MCF 10A (cell line): Measurements from ENCODE around the gene HOXB5. TPM values are rescaled to one million over a fixed set of nuclear protein-coding genes. Genes with fewer than 3 reads are reported as not detected.

ENCODE experiments used
- BruUV-seq: library from RNA; stranded (reverse); fragments of 400-500 nt; replicated peaks from 2 replicates; lab custom pipeline; 2021; lab: Mats Ljungman, UMichigan
- CTCF ChIA-PET: fragments of 300-600 bp; sonication (Branson Sonifier 250); formaldehyde crosslinking; extraction: SDS; loops from one replicate; lab custom pipeline; 2021; ENCODE audit warnings: antibody characterized with exemption, inconsistent platforms; lab: Yijun Ruan, JAX
- POLR2A ChIA-PET: fragments of 300-600, 350-650 bp; sonication (Branson Sonifier 250); formaldehyde crosslinking; extraction: SDS; loops from one replicate; lab custom pipeline; 2020; ENCODE audit warnings: antibody characterized with exemption, inconsistent platforms; lab: Yijun Ruan, JAX
- DNase-seq: peaks from one replicate; pipeline ENCODE4 v3.0.0-alpha.2; 2018; ENCODE audit not compliant: unreplicated experiment
- H3K27ac Mint-ChIP-seq: one replicate; pipeline ENCODE4 v1.8.0; 2022; ENCODE audit warnings: mild to moderate bottlenecking, low read depth, mixed read lengths; ENCODE audit not compliant: unreplicated experiment
- H3K27me3 Mint-ChIP-seq: one replicate; pipeline ENCODE4 v1.8.0; 2022; ENCODE audit warnings: mixed read lengths; ENCODE audit not compliant: insufficient read depth, unreplicated experiment
- H3K36me3 Mint-ChIP-seq: one replicate; pipeline ENCODE4 v1.8.0; 2022; ENCODE audit warnings: mild to moderate bottlenecking, moderate library complexity, mixed read lengths; ENCODE audit not compliant: insufficient read depth, unreplicated experiment
- H3K4me1 Mint-ChIP-seq: one replicate; pipeline ENCODE4 v1.8.0; 2022; ENCODE audit warnings: mixed read lengths; ENCODE audit not compliant: insufficient read depth, unreplicated experiment
- H3K4me3 Mint-ChIP-seq: one replicate; pipeline ENCODE4 v1.8.0; 2022; ENCODE audit warnings: mild to moderate bottlenecking, moderate library complexity, mixed read lengths; ENCODE audit not compliant: unreplicated experiment
- H3K9me3 Mint-ChIP-seq: one replicate; pipeline ENCODE4 v1.8.0; 2022; ENCODE audit warnings: mixed read lengths; ENCODE audit not compliant: unreplicated experiment
- intact Hi-C: fragments of 100-400 bp; cut with micrococcal nuclease; formaldehyde crosslinking; loops from 2 replicates; pipeline ENCODE4 v1.14.1; 2022
- total RNA-seq: library from RNA; stranded (reverse); gene quantifications from 2 replicates; pipeline ENCODE4 v1.2.3, GENCODE V29; 2022
- TF ChIP-seq, protein P1 (sequence below): fragments of 200-600 bp; IDR thresholded peaks from one replicate; pipeline ENCODE4 v1.8.0; 2022; ENCODE audit warnings: antibody characterized with exemption, mild to moderate bottlenecking; ENCODE audit not compliant: unreplicated experiment

HOXB5 gene
- total RNA-seq, 1 experiment from 2014 or later: not detected

GRCh38 chr17:48558057-48558830 lies 35.3 kb downstream of the HOXB5 start:
- intact Hi-C loops: no loop called here
- H3K4me1 Mint-ChIP-seq: peaks cover 17% of the 10 kb centered on the region
- CTCF ChIA-PET: no interaction called here
- POLR2A ChIA-PET: interaction anchor here (0.7 kb wide), 1 partner anchor 11 kb away, joined by 3 read pairs; no protein-coding TSS in a partner anchor
- TF ChIP-seq, protein P1, sequence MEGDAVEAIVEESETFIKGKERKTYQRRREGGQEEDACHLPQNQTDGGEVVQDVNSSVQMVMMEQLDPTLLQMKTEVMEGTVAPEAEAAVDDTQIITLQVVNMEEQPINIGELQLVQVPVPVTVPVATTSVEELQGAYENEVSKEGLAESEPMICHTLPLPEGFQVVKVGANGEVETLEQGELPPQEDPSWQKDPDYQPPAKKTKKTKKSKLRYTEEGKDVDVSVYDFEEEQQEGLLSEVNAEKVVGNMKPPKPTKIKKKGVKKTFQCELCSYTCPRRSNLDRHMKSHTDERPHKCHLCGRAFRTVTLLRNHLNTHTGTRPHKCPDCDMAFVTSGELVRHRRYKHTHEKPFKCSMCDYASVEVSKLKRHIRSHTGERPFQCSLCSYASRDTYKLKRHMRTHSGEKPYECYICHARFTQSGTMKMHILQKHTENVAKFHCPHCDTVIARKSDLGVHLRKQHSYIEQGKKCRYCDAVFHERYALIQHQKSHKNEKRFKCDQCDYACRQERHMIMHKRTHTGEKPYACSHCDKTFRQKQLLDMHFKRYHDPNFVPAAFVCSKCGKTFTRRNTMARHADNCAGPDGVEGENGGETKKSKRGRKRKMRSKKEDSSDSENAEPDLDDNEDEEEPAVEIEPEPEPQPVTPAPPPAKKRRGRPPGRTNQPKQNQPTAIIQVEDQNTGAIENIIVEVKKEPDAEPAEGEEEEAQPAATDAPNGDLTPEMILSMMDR: no peak
- BruUV-seq: no TSS peak
- DNase-seq: no peak
- peaks cover 13% of the 10 kb centered on the region for H3K27me3 Mint-ChIP-seq
- H3K4me3 Mint-ChIP-seq: no peak overlapping the region
- no peak overlapping the region for H3K27ac Mint-ChIP-seq
- no peaks in the 10 kb centered on the region for H3K36me3 Mint-ChIP-seq
- H3K9me3 Mint-ChIP-seq: no peaks in the 10 kb centered on the region

DNA sequence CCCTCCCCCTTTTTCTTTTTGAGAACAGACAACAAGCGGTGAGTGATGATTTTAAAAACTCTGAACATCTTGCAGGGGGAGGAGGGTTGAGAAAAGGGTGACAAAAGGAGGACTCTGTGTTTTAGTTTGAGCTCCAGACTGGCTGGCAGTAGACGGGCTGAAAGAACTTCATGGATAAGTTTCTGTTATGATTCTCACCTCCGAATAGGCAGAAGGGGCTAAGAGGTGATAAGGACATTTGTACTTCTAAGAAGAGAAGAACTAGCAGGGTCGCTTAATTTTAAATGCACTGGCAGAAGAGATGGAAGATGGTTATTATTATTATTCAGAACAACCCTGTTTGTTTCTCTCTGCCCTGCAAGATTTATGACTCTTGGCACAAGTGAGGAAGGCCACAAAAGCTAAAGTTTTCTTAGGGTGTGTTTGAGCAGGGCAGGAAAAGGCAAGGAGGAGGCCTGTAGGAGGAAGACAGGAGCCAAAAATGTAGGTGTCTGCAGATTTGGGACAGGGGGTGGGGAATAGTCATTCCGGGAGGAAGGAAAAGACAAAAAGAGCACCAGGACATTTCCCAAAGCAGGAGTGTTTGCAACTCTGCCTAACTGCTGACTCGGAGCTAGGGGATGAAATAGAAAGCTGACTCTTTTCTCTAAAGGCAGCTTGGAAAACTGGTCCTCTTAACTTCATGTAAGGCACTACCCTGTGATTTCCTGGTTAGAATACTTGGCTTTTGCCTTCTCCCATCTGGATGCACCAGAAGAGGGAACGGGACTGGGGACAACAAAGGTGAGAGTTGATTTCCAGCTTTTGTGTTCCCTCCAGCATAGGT lies 36.8 kb downstream of the HOXB5 start:
- Mint-ChIP-seq H3K27ac (no peak overlapping the region), H3K36me3 (no peaks in the 10 kb centered on the region), H3K4me3 (no peak overlapping the region), H3K4me1 (peaks cover 17% of the 10 kb centered on the region), H3K27me3 (peaks cover 13% of the 10 kb centered on the region), H3K9me3 (no peaks in the 10 kb centered on the region)
- CTCF ChIA-PET: interaction anchor here (0.6 to 0.7 kb wide), 2 partner anchors 27 to 658 kb away, joined by 4 to 5 read pairs; no protein-coding TSS in a partner anchor
- TF ChIP-seq, protein P1: no peak
- intact Hi-C loops: no loop called here
- no TSS peak for BruUV-seq
- DNase-seq: no peak
- POLR2A ChIA-PET: interaction anchor here (0.6 kb wide), 1 partner anchor 1650 kb away, joined by 4 read pairs; no protein-coding TSS in a partner anchor

DNA sequence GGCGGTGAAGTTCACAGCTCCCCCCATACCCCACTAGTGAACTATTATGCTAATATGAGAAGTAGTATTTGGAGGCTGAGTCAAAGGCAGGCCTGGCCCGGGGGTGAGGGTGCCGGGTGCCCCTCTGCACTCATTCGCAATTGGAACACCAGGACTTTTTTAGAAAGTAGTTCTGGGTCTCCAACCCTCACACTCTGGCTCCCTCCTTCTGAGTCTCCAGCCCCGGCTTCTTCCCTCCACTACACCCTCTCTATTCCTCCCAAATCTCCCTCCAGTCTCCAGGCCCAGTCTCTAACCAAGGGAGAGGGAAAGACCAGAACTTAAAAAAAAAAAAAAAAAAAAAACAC lies 37.4 kb downstream of the HOXB5 start:
- CTCF ChIA-PET: interaction anchor here (0.7 kb wide), 1 partner anchor 28 kb away, joined by 5 read pairs; no protein-coding TSS in a partner anchor
- H3K27ac Mint-ChIP-seq: no peak overlapping the region
- H3K9me3 Mint-ChIP-seq: no peaks in the 10 kb centered on the region

More for the DNA sequence above, 37.4 kb downstream of the HOXB5 start:
- Mint-ChIP-seq H3K4me1 (peaks cover 17% of the 10 kb centered on the region), H3K27me3 (peaks cover 13% of the 10 kb centered on the region), H3K36me3 (no peaks in the 10 kb centered on the region), H3K4me3 (no peak overlapping the region)
- TF ChIP-seq, protein P1: no peak
- no peak for DNase-seq
- intact Hi-C loops: no loop called here
- POLR2A ChIA-PET: interaction anchor here (0.6 kb wide), 1 partner anchor 307 kb away, joined by 3 read pairs; no protein-coding TSS in a partner anchor
- BruUV-seq: no TSS peak
